CD4-positive, alpha-beta T cell (primary cell): ENCODE data around the gene FGFR3. TPM values are rescaled to one million over a fixed set of nuclear protein-coding genes. Genes with fewer than 3 reads are reported as not detected.

Experiments used
- ATAC-seq: fragments of 200-7000 bp; cut with Tn5 transposase; one replicate; pipeline ENCODE4 v1.10.0; 2022; ENCODE audit warnings: mild to moderate bottlenecking; ENCODE audit not compliant: poor library complexity
- CTCF ChIA-PET: fragments of 350-600 bp; sonication (Branson Sonifier 250); formaldehyde crosslinking; loops from one replicate; lab custom pipeline; 2021; ENCODE audit warnings: antibody characterized with exemption, inconsistent platforms; lab: Charles Lee
- POLR2A ChIA-PET: fragments of 350-600 bp; sonication (Branson Sonifier 250); formaldehyde crosslinking; loops from one replicate; lab custom pipeline; 2021; ENCODE audit warnings: antibody characterized with exemption, inconsistent platforms; lab: Charles Lee
- DNase-seq, 14 experiments: peaks; one replicate each; pipeline ENCODE4 v3.0.0-alpha.2; 2013 to 2020; ENCODE audit warnings: mixed read lengths in 2 of 14
- H3K27ac ChIP-seq, 2 donors: one replicate each; pipeline versions ENCODE4 v1.5.1 to v1.7.0; 2013; ENCODE audit warnings: low read length in 2 of 2, low read depth in 1 of 2, mild to moderate bottlenecking in 1 of 2
- H3K27me3 ChIP-seq, 2 experiments: 1 replicate in 1 of 2; 2 replicates in 1 of 2; pipeline versions ENCODE4 v1.6.1 to v1.7.0; 2013; ENCODE audit warnings: low read length in 2 of 2, control low read depth in 1 of 2, mild to moderate bottlenecking in 1 of 2, moderate library complexity in 1 of 2; ENCODE audit not compliant: insufficient read depth in 2 of 2, control insufficient read depth in 1 of 2
- H3K36me3 ChIP-seq: one replicate; pipeline ENCODE4 v1.6.1; 2013; ENCODE audit warnings: low read length, control low read depth; ENCODE audit not compliant: insufficient read depth
- H3K4me1 ChIP-seq: one replicate; pipeline ENCODE4 v1.6.1; 2013; ENCODE audit warnings: low read length, control low read depth; ENCODE audit not compliant: insufficient read depth
- H3K4me3 ChIP-seq: one replicate; pipeline ENCODE4 v1.5.1; 2013; ENCODE audit warnings: mild to moderate bottlenecking, low read length, moderate library complexity
- H3K9me3 ChIP-seq, 2 experiments: 1 replicate in 1 of 2; 2 replicates in 1 of 2; pipeline versions ENCODE4 v1.6.1 to v1.7.0; 2013; ENCODE audit warnings: low read length in 2 of 2, mild to moderate bottlenecking in 2 of 2, control low read depth in 1 of 2, moderate library complexity in 1 of 2; ENCODE audit not compliant: control insufficient read depth in 1 of 2, insufficient read depth in 1 of 2
- H3K27ac Mint-ChIP-seq: one replicate; pipeline ENCODE4 v1.8.0; 2020; ENCODE audit warnings: mixed read lengths
- H3K27me3 Mint-ChIP-seq: one replicate; pipeline ENCODE4 v1.8.0; 2021; ENCODE audit warnings: mixed read lengths
- H3K36me3 Mint-ChIP-seq: one replicate; pipeline ENCODE4 v1.8.0; 2021; ENCODE audit warnings: low read depth, mixed read lengths
- H3K4me1 Mint-ChIP-seq: one replicate; pipeline ENCODE4 v1.8.0; 2021; ENCODE audit warnings: low read depth, mixed read lengths
- H3K4me3 Mint-ChIP-seq: one replicate; pipeline ENCODE4 v1.8.0; 2020; ENCODE audit warnings: mild to moderate bottlenecking, mixed read lengths
- H3K9me3 Mint-ChIP-seq: one replicate; pipeline ENCODE4 v1.8.0; 2020; ENCODE audit warnings: mixed read lengths
- intact Hi-C, 2 experiments: fragments of 100-400 bp; cut with DNase I in 1 of 2; cut with micrococcal nuclease in 1 of 2; formaldehyde crosslinking; loops; one replicate each; pipeline versions ENCODE4 v1.15.1 to v1.9.0; 2023 to 2025; cut with DNase I, micrococcal nuclease
- total RNA-seq, 174 experiments: library from RNA in 2 of 174; stranded (reverse) in 2 of 174; gene quantifications; one replicate each; pipeline ENCODE4 v1.2.3 and lab custom pipeline; 2021 to 2026
- TF ChIP-seq, protein P1 (sequence below): fragments of 200-600 bp; IDR thresholded peaks from one replicate; pipeline ENCODE4 v1.8.0; 2022; ENCODE audit warnings: antibody characterized with exemption, mild to moderate bottlenecking

FGFR3 gene
- total RNA-seq, 2 experiments from 2014 or later = 0.33 TPM; not detected in 1

DNA sequence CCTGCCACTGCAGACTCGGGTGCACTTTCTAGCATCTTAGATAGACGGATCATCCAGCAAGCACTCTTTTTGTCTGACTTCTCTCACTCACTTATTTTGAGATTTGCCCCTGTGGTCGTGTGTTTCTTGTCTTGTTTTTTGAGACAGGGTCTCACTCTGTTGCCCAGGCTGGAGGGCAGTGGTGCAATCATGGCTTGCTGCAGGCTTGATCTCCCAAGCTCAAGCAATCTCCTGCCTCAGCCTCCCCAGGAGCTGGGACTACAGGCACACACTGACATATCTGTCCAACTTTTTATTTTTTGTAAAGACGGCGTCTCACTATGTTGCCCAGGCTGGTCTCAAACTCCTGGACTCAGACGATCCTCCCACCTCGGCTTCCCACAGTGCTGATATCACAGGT is 26.7 kb downstream of the FGFR3 start:
- no peak overlapping the region for H3K27ac Mint-ChIP-seq
- H3K9me3 Mint-ChIP-seq = no peaks in the 10 kb centered on the region
- peaks cover 71% of the 10 kb centered on the region for H3K36me3 Mint-ChIP-seq
- ATAC-seq = no peak
- no peak overlapping the region for H3K4me3 ChIP-seq
- no peaks in the 10 kb centered on the region for H3K4me1 ChIP-seq
- POLR2A ChIA-PET = no interaction called here
- H3K27ac ChIP-seq = no peak overlapping the region
- CTCF ChIA-PET = no interaction called here
- no peaks in the 10 kb centered on the region for H3K27me3 ChIP-seq
- H3K4me1 Mint-ChIP-seq = no peaks in the 10 kb centered on the region
- no peaks in the 10 kb centered on the region for H3K27me3 Mint-ChIP-seq
- DNase-seq = no peak
- TF ChIP-seq, protein P1, sequence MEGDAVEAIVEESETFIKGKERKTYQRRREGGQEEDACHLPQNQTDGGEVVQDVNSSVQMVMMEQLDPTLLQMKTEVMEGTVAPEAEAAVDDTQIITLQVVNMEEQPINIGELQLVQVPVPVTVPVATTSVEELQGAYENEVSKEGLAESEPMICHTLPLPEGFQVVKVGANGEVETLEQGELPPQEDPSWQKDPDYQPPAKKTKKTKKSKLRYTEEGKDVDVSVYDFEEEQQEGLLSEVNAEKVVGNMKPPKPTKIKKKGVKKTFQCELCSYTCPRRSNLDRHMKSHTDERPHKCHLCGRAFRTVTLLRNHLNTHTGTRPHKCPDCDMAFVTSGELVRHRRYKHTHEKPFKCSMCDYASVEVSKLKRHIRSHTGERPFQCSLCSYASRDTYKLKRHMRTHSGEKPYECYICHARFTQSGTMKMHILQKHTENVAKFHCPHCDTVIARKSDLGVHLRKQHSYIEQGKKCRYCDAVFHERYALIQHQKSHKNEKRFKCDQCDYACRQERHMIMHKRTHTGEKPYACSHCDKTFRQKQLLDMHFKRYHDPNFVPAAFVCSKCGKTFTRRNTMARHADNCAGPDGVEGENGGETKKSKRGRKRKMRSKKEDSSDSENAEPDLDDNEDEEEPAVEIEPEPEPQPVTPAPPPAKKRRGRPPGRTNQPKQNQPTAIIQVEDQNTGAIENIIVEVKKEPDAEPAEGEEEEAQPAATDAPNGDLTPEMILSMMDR = no peak
- no peak overlapping the region for H3K4me3 Mint-ChIP-seq
- H3K36me3 ChIP-seq = peaks cover 67% of the 10 kb centered on the region
- intact Hi-C loops = no loop called here
- no peaks in the 10 kb centered on the region for H3K9me3 ChIP-seq

DNA sequence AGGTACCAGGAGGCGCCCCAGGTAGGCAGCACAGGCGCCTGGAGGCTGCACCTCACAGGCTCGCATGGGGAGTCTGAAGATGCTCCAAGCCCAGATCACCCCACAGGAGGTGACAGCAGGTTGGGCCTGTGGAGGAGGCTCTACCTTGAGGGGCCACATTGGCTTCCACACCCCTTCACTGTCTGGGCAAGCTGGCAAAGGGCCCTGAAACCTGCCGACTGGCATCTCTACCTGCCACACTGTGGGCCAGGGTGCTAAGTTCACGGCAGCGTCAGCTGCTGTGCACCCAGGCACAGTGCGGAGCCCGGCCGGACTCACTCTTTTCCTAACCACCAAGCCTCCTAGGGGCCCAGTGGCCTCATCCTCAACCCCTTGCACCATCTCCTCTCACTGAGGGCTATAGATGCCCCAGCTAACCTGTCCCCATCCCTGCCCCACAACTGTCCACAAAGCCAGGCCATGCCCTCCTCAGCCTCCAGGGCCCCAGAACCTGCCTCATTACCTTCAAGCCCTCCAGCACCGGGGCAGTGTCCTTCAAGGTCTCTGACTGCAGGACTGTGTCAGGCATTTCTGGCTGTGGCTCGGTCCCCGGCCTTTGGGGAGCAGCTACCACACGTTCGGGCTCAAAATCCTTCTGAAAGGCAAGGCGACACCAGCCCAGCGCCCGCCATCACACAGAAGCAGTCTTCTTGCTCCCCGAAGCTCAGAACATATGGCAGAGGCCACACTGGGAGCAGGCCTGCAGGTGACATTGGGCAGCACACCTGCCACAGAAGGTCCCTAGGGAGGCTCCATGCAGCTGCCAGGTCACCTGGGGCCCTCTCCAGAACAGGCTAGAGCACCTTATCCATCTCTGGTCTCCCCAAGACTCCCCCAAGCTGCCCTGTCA is 28.8 kb downstream of the FGFR3 start:
- H3K4me1 Mint-ChIP-seq = no peaks in the 10 kb centered on the region
- H3K36me3 Mint-ChIP-seq = peaks cover 75% of the 10 kb centered on the region
- no peaks in the 10 kb centered on the region for H3K27me3 Mint-ChIP-seq
- intact Hi-C loops = no loop called here
- H3K9me3 Mint-ChIP-seq = no peaks in the 10 kb centered on the region
- peaks cover 70% of the 10 kb centered on the region for H3K36me3 ChIP-seq
- no peak overlapping the region for H3K27ac ChIP-seq
- no peak for ATAC-seq
- ChIA-PET CTCF (no interaction called here), POLR2A (no interaction called here)
- H3K4me3 Mint-ChIP-seq = no peak overlapping the region
- no peak overlapping the region for H3K27ac Mint-ChIP-seq
- no peaks in the 10 kb centered on the region for H3K27me3 ChIP-seq
- TF ChIP-seq, protein P1 = no peak
- no peaks in the 10 kb centered on the region for H3K4me1 ChIP-seq
- no peak for DNase-seq
- no peak overlapping the region for H3K4me3 ChIP-seq
- no peaks in the 10 kb centered on the region for H3K9me3 ChIP-seq

DNA sequence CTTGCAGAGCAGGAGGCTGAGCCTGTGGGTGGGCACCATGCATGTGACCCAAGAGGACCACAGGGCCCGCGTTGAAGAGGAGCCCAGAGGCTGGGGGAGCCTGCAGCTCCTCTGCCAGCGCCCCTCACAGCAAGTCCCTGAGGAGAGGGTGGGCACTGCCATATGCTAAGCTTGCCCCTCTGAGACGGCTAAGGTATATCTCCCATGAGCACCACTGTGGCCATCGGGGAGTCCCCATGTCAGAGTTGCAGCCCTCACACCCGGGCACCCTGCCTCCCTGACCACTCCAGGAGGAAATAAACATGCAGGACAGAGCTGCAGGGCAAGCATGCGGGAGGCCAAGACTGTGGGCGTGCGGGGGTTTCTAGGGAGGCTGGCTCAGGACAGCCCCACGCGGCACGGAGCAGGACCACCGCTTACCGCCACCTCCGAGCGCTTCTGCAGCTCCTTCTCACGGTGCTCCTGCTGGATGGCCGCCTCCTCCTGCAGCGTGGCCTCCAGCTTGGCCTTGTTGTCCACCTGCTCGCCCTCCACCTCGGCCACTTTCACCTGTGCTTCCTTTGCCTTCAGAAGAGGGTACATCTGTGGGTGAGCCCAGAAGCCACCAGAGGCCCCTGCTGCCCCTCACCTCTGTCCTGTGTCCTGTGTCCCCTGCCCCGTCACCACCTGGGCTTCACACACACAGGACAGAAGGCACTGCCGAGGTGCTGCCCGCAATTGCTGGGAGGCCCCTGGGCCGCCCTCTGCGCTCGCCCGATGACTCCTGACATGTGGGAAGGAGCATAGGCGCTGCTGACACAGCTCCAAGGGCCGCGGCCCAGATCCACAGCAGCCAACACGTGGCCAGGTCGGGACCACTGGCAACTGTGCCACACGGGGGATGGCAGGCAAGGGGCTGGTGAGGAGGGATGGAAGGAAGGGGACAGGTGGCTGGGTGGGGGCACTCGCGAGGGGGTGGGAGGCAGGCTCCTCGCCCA is 29.8 kb downstream of the FGFR3 start:
- no peaks in the 10 kb centered on the region for H3K9me3 ChIP-seq
- DNase-seq (no peak), ATAC-seq (no peak)
- no peaks in the 10 kb centered on the region for H3K27me3 Mint-ChIP-seq
- H3K4me1 ChIP-seq = no peaks in the 10 kb centered on the region
- TF ChIP-seq, protein P1 = no peak
- no peaks in the 10 kb centered on the region for H3K4me1 Mint-ChIP-seq
- POLR2A ChIA-PET = no interaction called here
- no peaks in the 10 kb centered on the region for H3K27me3 ChIP-seq
- H3K36me3 ChIP-seq = peaks cover 64% of the 10 kb centered on the region
- no peak overlapping the region for H3K27ac Mint-ChIP-seq
- H3K4me3 Mint-ChIP-seq = no peak overlapping the region
- no peak overlapping the region for H3K27ac ChIP-seq
- H3K9me3 Mint-ChIP-seq = no peaks in the 10 kb centered on the region
- peaks cover 76% of the 10 kb centered on the region for H3K36me3 Mint-ChIP-seq
- no peak overlapping the region for H3K4me3 ChIP-seq
- intact Hi-C loops = no loop called here
- CTCF ChIA-PET = no interaction called here
